ENCODE results near the gene NFKBIL1. TPM values are rescaled to one million over a fixed set of nuclear protein-coding genes. Genes with fewer than 3 reads are reported as not detected.
A peak's percentile ranks its signal among the peaks of the same experiment; 100 is the strongest.

Gene NFKBIL1
- total and polyA plus RNA-seq, 9 of the 15 experiments (the other 6 are each of a cell fraction or from before 2014, with no cell fraction given): 0.49 to 33.1 (median 7.6) TPM

- no peak for TF ChIP-seq KAT2B (IDR thresholded peaks at IDR 0.05; ENCODE audit: low read depth, low read length)
- TF ChIP-seq TBP (optimal IDR thresholded peaks at IDR 0.05; ENCODE audit: low read depth, low read length): no peak
- TF ChIP-seq GTF2A2 (tag; IDR thresholded peaks at IDR 0.05): no peak
- peak; percentile 67 to 73; a peak in 2 of 4 replicates for TF ChIP-seq MAZ (CRISPR knock-in tag; conservative IDR thresholded peaks at IDR 0.05 in 1 of 2, IDR thresholded peaks at IDR 0.05 in 1 of 2)
- TF ChIP-seq ZNF830 (CRISPR knock-in tag; IDR thresholded peaks at IDR 0.05): no peak
- TF ChIP-seq POLR3G (IDR thresholded peaks at IDR 0.05; ENCODE audit: extremely low read depth, insufficient read length, insufficient replicate concordance): no peak
- no peak for TF ChIP-seq ZNF41 (CRISPR knock-in tag; conservative IDR thresholded peaks at IDR 0.05)
- TF ChIP-seq, protein P1, sequence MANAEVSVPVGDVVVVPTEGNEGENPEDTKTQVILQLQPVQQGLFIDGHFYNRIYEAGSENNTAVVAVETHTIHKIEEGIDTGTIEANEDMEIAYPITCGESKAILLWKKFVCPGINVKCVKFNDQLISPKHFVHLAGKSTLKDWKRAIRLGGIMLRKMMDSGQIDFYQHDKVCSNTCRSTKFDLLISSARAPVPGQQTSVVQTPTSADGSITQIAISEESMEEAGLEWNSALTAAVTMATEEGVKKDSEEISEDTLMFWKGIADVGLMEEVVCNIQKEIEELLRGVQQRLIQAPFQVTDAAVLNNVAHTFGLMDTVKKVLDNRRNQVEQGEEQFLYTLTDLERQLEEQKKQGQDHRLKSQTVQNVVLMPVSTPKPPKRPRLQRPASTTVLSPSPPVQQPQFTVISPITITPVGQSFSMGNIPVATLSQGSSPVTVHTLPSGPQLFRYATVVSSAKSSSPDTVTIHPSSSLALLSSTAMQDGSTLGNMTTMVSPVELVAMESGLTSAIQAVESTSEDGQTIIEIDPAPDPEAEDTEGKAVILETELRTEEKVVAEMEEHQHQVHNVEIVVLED (CRISPR knock-in tag; IDR thresholded peaks at IDR 0.05): no peak
- TF ChIP-seq RAD51 (IDR thresholded peaks at IDR 0.05; ENCODE audit: borderline replicate concordance, low read depth): no peak
- no peak for TF ChIP-seq ZFPM2 (CRISPR knock-in tag; IDR thresholded peaks at IDR 0.05)
- no peak for TF ChIP-seq RUNX1 (IDR thresholded peaks at IDR 0.05; ENCODE audit: low read depth)
- no peak for TF ChIP-seq ZBTB9 (CRISPR knock-in tag; IDR thresholded peaks at IDR 0.05)
- TF ChIP-seq RCOR1 (IDR thresholded peaks at IDR 0.05; ENCODE audit: borderline replicate concordance in 1 of 2, low read depth in 2 of 2, low read length in 2 of 2): peak in 1 of 2 experiments; percentile 39; a peak in 2 of 4 replicates
- TF ChIP-seq NR2F6 (CRISPR knock-in tag; IDR thresholded peaks at IDR 0.05): no peak
- TF ChIP-seq NRF1 (conservative IDR thresholded peaks at IDR 0.05 in 1 of 2, IDR thresholded peaks at IDR 0.05 in 1 of 2): no peak
- TF ChIP-seq, protein P2, sequence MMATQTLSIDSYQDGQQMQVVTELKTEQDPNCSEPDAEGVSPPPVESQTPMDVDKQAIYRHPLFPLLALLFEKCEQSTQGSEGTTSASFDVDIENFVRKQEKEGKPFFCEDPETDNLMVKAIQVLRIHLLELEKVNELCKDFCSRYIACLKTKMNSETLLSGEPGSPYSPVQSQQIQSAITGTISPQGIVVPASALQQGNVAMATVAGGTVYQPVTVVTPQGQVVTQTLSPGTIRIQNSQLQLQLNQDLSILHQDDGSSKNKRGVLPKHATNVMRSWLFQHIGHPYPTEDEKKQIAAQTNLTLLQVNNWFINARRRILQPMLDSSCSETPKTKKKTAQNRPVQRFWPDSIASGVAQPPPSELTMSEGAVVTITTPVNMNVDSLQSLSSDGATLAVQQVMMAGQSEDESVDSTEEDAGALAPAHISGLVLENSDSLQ (IDR thresholded peaks at IDR 0.05): no peak
- TF ChIP-seq ETV5 (CRISPR knock-in tag; IDR thresholded peaks at IDR 0.05; ENCODE audit: low read depth): no peak
- TF ChIP-seq SRSF1 (IDR thresholded peaks at IDR 0.05; ENCODE audit: low read depth, low read length): no peak
- TF ChIP-seq CEBPZ (IDR thresholded peaks at IDR 0.05; ENCODE audit: borderline replicate concordance, low read depth, low read length): no peak
- TF ChIP-seq GABPB1 (CRISPR knock-in tag; IDR thresholded peaks at IDR 0.05): peak; percentile 70
- TF ChIP-seq ZSCAN32 (CRISPR knock-in tag; IDR thresholded peaks at IDR 0.05): no peak
Measured at GRCh38 chr6:31558631-31559500, 11.5 kb downstream of the NFKBIL1 start (continued).
